HL-60 (cell line): ENCODE data around the gene SLC6A6.

Source experiments
- CTCF ChIP-seq: IDR thresholded peaks from one replicate; pipeline ENCODE4 v1.5.1; 2011; ENCODE audit warnings: low read length, control low read depth, inconsistent platforms; ENCODE audit not compliant: insufficient read depth
- GABPA ChIP-seq: IDR thresholded peaks from 2 replicates; pipeline ENCODE4 v1.6.1; 2012; ENCODE audit warnings: low read depth
- POLR2AphosphoS5 ChIP-seq: IDR thresholded peaks from 2 replicates; pipeline ENCODE4 v1.6.1; 2012; ENCODE audit warnings: low read depth
- REST ChIP-seq: IDR thresholded peaks from 2 replicates; pipeline ENCODE4 v1.6.1; 2012; ENCODE audit warnings: low read depth; ENCODE audit not compliant: insufficient replicate concordance
- SPI1 ChIP-seq: IDR thresholded peaks from 2 replicates; pipeline ENCODE4 v1.6.1; 2012; ENCODE audit warnings: low read depth, mild to moderate bottlenecking, borderline replicate concordance

GRCh38 chr3:14438262-14438661 lies 35.9 kb downstream of the SLC6A6 start:
- no peak for TF ChIP-seq CTCF
- no peak for TF ChIP-seq POLR2AphosphoS5
- TF ChIP-seq REST: no peak
- no peak for TF ChIP-seq SPI1
- TF ChIP-seq GABPA: no peak
